Activated CD4-positive, alpha-beta T cell treated with anti-CD3 and anti-CD28 coated beads, Interleukin-2, amount 50 U/mL, for 24 hours (primary cell): Measurements from ENCODE around the gene HSF5.
"Not testable (repeated sequence)": the region's sequence is repeated elsewhere in the genome, so short reads cannot be mapped to it uniquely, and the experiment has no call there.

Source experiments
- DNase-seq, 2 donors: peaks; one replicate each; pipeline ENCODE4 v3.0.0-alpha.2; 2020; ENCODE audit warnings: low read depth in 1 of 2, low spot score in 1 of 2

The HSF5 gene

DNA sequence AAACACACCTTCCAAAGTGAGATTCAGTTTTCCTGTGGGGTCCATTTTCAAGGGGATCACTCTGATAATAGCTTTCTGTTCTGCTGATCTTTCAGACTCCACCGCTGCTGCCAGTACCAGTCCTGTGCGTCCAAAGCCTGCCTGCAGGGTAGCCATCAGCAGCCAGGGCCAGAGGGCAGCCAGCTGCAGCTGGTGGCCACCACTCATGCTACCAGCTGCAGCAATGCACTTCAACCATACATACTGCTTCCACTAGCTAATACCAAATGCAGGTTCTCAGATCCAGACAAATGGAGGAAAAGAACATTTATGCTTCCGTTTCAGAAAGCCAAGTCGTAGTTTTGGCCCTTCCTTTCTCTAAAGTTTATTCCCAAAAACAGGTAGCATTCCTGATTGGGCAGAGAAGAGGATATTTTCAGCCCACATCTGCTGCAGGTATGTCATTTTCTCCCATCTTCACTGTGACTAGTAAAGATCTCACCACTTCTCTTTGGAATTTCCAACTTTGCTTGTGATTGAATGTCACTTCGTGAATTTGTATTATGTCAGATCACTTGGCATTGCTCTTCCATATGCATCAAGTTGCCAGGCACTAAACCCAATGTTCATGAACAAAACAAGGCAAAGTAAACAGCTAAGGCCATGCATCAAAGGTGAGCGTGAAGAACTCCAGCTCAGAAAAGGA, 72.7 kb downstream of the HSF5 start:
- DNase-seq = no peak

GRCh38 chr17:58414596-58414997, 73.6 kb downstream of the HSF5 start:
- DNase-seq = no peak

DNA sequence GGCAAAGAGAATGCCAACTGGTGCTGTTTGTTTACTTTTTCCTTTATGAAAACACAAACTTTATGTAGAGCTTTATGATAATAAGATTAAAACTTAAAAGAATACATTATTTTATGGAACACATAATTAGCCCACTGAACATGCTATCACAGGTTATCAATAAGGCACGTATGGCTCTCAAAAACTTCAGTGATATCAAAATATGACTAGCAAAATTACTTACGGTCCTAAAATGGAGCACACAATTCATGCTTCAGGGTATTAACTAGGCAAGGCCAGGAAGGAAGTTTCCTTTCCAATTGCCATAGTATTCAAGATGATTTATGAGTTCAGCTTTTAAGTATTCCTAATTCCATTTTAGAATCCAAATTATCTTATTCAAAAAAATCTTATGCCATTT, 74.5 kb downstream of the HSF5 start:
- no peak for DNase-seq

GRCh38 chr17:58412961-58413586, 75.1 kb downstream of the HSF5 start:
- no peak for DNase-seq

- DNase-seq = no peak
These were observed 76.0 kb downstream of the HSF5 start for GRCh38 chr17:58412064-58412703.

- no peak for DNase-seq
These were observed 76.8 kb downstream of the HSF5 start for GRCh38 chr17:58411408-58411894.

DNA sequence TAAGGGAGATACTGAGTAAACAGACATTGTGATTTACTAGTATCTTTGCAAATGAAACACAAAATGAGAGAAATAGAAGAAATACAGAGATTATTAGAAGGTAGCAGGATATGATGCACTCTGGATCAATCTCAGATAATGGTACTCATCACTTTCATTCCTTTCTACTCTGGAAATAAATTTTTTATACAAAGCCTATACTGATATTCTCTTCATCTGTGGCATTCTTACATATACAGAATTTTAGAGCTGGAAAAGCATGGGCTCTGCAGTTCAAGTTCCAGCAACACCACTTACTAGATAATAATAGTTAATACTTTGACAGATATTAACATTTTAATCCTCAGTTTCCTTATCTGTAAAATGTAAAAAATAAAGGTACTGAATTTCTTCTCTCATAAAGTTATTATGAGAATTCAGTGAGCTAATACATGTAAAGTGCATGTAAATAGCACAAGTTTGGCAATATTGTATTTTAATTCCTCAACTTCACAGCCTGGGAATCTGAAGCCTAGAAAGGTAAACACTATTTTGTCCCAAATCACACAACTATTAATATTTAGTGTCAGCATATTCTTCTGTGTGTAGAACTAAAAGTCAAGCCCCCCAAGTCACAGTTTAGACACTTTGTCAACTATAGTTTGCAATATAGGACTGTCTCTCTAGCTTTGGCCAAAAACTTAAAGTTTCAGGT, 77.3 kb downstream of the HSF5 start:
- DNase-seq = no peak

DNA sequence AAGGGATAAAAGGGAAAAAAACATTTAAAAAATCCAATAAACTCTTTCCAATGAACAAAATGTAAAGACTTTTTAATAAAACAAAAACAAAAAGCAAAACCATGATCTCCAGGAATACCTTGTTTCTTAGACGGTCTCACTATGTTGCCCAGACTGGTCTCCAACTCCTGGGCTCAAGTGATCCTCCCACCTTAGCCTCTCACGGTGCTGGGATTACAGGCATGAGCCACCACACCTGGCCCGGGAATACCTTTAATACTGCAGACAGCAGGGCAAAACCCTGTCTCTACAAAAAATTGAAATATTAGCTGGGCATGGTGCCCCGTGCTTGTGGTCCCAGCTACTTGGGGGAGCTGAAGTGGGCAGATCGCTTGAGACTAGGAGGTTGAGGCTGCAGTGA, 78.8 kb downstream of the HSF5 start:
- DNase-seq = no peak

DNA sequence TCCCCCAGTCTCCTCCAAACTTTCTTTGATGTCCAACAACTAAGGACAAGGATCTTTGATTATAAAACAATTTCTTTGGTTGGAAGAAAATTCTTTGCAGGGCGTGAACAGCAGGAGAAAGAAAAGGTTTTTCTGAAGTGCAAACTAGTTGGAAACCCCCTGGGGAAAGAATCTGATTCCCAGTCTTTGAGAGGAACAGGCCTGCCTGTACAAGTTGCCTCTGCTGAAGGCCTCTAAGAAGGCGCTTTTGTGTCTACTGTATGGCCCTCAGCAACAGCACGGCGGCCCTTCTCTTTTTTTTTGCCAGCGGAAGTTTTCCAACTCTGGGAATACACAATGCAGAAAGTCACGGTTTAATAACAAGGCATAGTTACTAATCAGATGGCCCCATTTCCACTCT, 84.9 kb downstream of the HSF5 start:
- DNase-seq = no peak

GRCh38 chr17:58402679-58403078, 85.5 kb downstream of the HSF5 start:
- no peak for DNase-seq

DNA sequence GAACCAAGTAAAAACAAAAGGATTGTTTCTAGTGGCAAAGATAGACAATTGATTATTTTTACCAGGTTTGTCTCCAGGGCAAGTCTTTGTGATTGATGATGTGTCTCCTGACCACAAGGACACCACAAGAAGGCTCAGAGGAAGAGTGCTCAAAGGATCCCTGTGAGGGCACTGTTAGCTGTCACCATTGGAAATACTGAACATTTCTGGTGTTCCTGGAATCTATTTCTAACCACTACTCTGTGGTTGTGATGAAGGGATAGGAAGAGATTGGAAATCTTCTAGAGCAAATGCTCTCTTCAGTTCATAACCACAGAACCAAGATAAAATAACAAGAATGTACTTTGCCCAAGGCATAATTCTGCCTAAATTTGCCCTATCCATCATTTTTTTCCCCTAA, 86.2 kb downstream of the HSF5 start:
- no peak for DNase-seq

DNA sequence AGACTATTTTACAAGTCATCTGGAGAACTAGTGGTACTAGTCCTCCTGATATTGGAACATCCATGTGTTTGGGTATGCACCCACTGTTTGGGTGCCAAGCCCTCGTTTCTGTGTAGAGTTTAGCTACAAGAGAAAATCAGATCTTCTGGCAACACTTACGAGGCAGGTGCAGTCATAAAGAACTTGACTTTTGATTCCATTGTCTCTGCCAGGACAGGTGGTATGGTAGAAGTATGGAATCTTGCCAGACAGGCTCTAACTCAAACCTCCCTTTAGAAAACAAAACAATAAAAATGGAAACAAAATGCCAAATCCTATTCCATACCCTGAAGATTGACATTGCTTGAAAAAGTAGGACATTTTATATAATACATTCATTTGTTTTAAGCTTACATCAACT, 86.9 kb downstream of the HSF5 start:
- DNase-seq = no peak

DNA sequence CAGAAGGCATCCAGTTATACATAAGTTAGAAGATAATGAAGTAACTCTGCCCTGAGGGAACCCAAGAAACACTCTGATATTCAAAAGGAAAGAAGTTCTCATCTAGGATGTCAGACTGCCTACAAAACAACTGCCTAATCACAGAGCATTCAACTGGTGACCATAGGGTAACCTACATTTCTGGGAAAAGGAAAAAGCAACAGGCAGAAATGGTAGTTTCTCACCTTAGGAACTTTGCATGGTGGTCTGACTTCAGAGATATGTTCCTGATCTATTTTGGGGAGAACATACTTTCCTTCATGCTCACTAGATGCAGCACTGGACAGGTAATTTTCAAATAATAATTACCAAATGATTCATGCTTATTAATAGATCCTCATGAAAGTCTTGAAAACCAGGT, 87.4 kb downstream of the HSF5 start:
- no peak for DNase-seq

DNA sequence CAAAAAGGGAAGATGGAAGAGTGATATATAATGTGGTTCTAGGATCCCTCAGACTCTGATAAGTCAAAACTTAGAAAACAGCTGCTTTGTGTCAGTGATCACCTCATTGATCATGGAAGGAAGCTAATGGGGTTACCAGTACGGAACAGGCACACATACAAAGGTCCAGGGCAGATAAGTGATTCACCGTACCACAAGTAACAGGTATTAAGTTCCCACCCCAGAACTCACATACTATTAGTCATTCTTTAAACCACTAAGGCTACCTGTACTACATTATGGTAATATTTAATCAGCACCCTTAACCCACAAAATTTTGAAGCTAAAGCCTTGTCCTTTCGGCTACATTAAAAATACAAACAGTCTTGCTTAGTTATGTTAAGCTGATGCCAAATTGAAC, 88.2 kb downstream of the HSF5 start:
- no peak for DNase-seq

- DNase-seq = no peak
These were observed 89.5 kb downstream of the HSF5 start for GRCh38 chr17:58398574-58399266.

- not testable (repeated sequence) for DNase-seq
These were observed 90.8 kb downstream of the HSF5 start for GRCh38 chr17:58397421-58397820.

- no peak for DNase-seq
These were observed 92.0 kb downstream of the HSF5 start for GRCh38 chr17:58396173-58396572.

DNA sequence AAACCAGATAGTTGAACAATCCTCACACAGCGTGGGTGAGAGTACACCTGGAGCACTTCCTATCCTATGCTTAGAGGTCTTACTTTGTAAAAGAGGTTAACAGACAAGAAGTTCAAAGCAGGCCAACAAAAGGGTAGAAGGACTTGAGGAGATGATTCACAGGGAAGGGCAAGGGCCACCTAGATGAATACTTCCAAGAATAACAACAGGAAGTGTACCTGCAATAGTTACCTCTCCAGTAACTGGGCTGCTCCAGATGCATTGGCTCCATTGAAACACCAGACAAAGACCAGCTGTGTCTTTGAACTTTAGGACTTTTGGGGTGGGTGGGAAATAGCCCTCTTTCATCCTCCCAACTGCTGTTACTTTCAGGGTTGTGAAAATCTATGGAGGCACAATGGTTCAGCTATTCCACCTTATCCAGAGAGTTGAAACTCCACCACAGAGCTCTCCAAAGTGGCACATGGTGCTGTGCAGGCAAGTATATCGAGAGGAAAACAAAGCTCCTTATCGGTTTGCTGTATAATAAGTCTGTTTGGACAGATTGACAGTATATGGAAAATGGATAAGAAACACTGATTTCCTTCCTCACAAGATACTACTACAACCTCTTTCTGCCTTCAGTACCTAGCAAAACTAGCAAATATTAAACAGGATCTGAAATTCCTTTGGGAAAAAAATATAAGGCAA, 93.5 kb downstream of the HSF5 start:
- DNase-seq = no peak

GRCh38 chr17:58391302-58391984, 96.8 kb downstream of the HSF5 start:
- DNase-seq = no peak

DNA sequence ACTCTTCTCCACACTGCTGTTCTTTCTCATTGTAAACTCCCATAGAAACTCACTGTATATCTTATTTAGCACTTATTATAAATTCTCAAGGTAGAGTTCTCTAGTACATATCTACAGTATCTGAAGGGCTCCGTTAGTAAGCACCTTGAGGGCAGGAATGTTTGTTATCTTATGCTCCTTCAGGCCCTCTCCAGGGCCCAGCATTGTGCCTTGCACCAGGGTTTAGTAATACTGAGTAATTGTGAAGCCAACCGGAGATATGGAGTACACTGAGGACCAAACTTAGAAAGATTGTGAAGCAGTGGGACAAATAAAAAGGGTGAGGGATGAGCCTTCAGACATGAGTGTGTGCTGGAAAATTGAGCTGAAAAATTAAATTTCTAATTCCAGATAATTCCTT, 97.3 kb downstream of the HSF5 start:
- DNase-seq = no peak
